ENCODE results near the gene PAN3. TPM values are rescaled to one million over a fixed set of nuclear protein-coding genes. Genes with fewer than 3 reads are reported as not detected.

PAN3 gene, protein sequence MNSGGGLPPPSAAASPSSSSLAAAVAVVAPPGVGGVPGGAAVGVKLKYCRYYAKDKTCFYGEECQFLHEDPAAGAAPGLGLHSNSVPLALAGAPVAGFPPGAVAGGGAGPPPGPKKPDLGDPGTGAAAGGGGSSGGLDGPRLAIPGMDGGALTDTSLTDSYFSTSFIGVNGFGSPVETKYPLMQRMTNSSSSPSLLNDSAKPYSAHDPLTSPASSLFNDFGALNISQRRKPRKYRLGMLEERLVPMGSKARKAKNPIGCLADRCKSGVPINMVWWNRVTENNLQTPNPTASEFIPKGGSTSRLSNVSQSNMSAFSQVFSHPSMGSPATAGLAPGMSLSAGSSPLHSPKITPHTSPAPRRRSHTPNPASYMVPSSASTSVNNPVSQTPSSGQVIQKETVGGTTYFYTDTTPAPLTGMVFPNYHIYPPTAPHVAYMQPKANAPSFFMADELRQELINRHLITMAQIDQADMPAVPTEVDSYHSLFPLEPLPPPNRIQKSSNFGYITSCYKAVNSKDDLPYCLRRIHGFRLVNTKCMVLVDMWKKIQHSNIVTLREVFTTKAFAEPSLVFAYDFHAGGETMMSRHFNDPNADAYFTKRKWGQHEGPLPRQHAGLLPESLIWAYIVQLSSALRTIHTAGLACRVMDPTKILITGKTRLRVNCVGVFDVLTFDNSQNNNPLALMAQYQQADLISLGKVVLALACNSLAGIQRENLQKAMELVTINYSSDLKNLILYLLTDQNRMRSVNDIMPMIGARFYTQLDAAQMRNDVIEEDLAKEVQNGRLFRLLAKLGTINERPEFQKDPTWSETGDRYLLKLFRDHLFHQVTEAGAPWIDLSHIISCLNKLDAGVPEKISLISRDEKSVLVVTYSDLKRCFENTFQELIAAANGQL
- 36.1 TPM for total RNA-seq

DNA sequence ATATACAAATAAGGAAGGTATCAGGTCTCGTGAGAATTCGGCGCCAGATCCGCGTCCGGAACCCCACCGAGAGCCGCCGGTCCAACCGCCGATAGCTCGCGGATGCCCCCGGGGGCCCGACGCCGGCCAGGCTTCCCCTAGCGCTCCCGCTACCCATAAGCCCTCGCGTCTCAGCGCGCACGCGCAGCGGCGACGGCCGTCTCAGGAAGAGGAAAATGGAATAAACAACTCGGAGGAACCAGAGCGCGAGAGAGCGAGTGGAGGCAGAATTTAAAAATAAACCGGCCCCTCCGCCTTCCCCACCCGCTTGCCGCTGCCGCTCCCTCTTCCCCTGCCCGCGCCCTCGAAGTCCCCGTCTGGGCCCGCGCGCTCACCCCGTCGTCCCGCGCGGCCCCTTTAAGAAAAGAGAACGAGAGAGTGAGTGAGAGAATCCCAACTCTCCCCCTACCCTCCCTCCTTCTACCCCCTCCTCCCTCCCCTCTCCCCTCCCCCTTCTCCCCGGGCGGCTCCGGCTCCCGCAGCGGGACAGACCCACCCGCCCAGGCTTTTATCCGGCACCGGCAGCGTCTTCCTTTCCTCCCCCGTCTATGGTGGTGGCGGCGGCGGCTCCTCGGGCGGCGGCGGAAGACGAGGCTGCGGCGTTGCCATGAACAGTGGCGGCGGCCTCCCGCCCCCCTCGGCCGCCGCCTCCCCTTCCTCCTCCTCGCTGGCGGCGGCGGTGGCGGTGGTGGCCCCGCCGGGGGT is at the start of gene PAN3:
TSS of gene PAN3 (plus strand) at position 534 of the 744 bp plus-strand sequence. CDS start at position 647, 113 bp downstream.
- Histone ChIP-seq H3K36me3 (no peaks in the 10 kb centered on the region), H3K4me1 (peaks cover 38% of the 10 kb centered on the region), H3K4me3 (peak within 1 kb of the TSS; percentile 73 to 99), H3K27me3 (no peaks in the 10 kb centered on the region), H3K27ac (peak within 1 kb of the TSS; percentile 94), H3K9me3 (no peaks in the 10 kb centered on the region)
- no peak for DNase-seq (ENCODE audit: extremely low spot score in 2 of 2)
- intact Hi-C loops (cut with DNase I), result no loop called here
- TF ChIP-seq POLR2A (IDR thresholded peaks at IDR 0.05) (peak in 1 of 2 donors; percentile 65), POLR2AphosphoS5 (IDR thresholded peaks at IDR 0.05; ENCODE audit: insufficient read depth in 1 of 2, low read depth in 1 of 2) (peak; percentile 82 to 95)
- TF ChIP-seq, protein P1, sequence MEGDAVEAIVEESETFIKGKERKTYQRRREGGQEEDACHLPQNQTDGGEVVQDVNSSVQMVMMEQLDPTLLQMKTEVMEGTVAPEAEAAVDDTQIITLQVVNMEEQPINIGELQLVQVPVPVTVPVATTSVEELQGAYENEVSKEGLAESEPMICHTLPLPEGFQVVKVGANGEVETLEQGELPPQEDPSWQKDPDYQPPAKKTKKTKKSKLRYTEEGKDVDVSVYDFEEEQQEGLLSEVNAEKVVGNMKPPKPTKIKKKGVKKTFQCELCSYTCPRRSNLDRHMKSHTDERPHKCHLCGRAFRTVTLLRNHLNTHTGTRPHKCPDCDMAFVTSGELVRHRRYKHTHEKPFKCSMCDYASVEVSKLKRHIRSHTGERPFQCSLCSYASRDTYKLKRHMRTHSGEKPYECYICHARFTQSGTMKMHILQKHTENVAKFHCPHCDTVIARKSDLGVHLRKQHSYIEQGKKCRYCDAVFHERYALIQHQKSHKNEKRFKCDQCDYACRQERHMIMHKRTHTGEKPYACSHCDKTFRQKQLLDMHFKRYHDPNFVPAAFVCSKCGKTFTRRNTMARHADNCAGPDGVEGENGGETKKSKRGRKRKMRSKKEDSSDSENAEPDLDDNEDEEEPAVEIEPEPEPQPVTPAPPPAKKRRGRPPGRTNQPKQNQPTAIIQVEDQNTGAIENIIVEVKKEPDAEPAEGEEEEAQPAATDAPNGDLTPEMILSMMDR (IDR thresholded peaks at IDR 0.05), result no peak

DNA sequence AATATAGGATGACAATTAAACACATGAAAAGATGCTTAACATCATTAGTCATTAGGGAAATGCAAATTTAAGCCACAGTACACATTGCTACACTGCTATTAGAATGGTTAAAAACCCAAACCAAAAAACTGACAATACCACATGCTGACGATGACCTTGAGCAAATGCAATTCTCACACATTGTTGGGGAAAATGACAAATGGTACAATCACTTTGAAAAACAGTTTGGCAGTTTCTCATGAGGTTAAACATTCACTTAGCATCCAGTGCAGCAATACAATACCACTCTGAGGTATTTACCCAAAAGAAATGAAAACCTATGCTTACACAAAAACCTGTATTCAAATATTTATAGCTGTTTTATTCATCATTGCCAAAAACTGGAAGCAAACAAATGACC is 49.3 kb upstream of the PAN3 start:
- no peak for DNase-seq (ENCODE audit: extremely low spot score in 2 of 2)
- intact Hi-C loops (cut with DNase I), result no loop called here

GRCh38 chr13:28092431-28092830 is 45.9 kb upstream of the PAN3 start:
- no peak for DNase-seq (ENCODE audit: extremely low spot score in 2 of 2)
- no peak overlapping the region for H3K27ac ChIP-seq
- H3K9me3 ChIP-seq, result no peaks in the 10 kb centered on the region
- H3K4me1 ChIP-seq, result no peaks in the 10 kb centered on the region
- intact Hi-C loops (cut with DNase I), result no loop called here
- no peak overlapping the region for H3K4me3 ChIP-seq
- no peaks in the 10 kb centered on the region for H3K27me3 ChIP-seq
- TF ChIP-seq POLR2AphosphoS5 (IDR thresholded peaks at IDR 0.05; ENCODE audit: insufficient read depth in 1 of 2, low read depth in 1 of 2) (no peak), POLR2A (IDR thresholded peaks at IDR 0.05) (no peak)
- TF ChIP-seq, protein P1 (IDR thresholded peaks at IDR 0.05), result no peak
- H3K36me3 ChIP-seq, result no peaks in the 10 kb centered on the region

More for the DNA sequence above, 49.3 kb upstream of the PAN3 start:
- TF ChIP-seq POLR2AphosphoS5 (IDR thresholded peaks at IDR 0.05; ENCODE audit: insufficient read depth in 1 of 2, low read depth in 1 of 2) (no peak), POLR2A (IDR thresholded peaks at IDR 0.05) (no peak)
- TF ChIP-seq, protein P1 (IDR thresholded peaks at IDR 0.05), result no peak
- Histone ChIP-seq H3K9me3 (no peaks in the 10 kb centered on the region), H3K36me3 (no peaks in the 10 kb centered on the region), H3K27ac (no peak overlapping the region), H3K4me3 (no peak overlapping the region), H3K27me3 (no peaks in the 10 kb centered on the region), H3K4me1 (no peaks in the 10 kb centered on the region)

DNA sequence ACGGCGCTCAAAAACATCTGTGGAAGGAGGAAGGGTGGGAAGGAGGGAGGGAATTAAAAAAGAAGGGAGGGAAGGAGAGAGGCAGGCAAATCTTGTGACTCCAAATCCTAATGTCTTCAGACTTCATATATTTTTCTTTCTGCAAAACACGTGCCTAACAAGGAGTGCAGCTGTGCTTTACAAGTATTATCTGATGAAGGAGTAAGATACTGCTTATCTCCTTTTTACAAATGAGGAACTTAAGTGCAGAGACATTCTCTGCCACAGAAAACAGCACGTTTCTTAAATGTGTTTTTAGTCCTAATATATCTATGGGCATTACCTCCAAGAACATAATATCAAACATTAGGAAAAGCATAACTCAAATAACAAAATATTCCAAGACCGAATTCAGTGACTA is 44.5 kb upstream of the PAN3 start:
- TF ChIP-seq POLR2AphosphoS5 (IDR thresholded peaks at IDR 0.05; ENCODE audit: insufficient read depth in 1 of 2, low read depth in 1 of 2), result no peak
- TF ChIP-seq, protein P1 (IDR thresholded peaks at IDR 0.05), result no peak
- no peak for TF ChIP-seq POLR2A (IDR thresholded peaks at IDR 0.05)
- intact Hi-C loops (cut with DNase I), result no loop called here
- Histone ChIP-seq H3K4me3 (no peak overlapping the region), H3K27me3 (no peaks in the 10 kb centered on the region), H3K27ac (no peak overlapping the region), H3K4me1 (no peaks in the 10 kb centered on the region), H3K9me3 (no peaks in the 10 kb centered on the region), H3K36me3 (no peaks in the 10 kb centered on the region)
- DNase-seq (ENCODE audit: extremely low spot score in 2 of 2), result no peak
